Activated T-cell treated with anti-CD3 and anti-CD28 coated beads, Interleukin-2, amount 50 U/mL, for 48 hours (primary cell): ENCODE measurements around the gene TNFRSF13B.
"Not testable (repeated sequence)": the region's sequence is repeated elsewhere in the genome, so short reads cannot be mapped to it uniquely, and the experiment has no call there.

Source experiments
- DNase-seq, 2 experiments: peaks; one replicate each; pipeline ENCODE4 v3.0.0-alpha.2; 2020

Gene TNFRSF13B

DNA sequence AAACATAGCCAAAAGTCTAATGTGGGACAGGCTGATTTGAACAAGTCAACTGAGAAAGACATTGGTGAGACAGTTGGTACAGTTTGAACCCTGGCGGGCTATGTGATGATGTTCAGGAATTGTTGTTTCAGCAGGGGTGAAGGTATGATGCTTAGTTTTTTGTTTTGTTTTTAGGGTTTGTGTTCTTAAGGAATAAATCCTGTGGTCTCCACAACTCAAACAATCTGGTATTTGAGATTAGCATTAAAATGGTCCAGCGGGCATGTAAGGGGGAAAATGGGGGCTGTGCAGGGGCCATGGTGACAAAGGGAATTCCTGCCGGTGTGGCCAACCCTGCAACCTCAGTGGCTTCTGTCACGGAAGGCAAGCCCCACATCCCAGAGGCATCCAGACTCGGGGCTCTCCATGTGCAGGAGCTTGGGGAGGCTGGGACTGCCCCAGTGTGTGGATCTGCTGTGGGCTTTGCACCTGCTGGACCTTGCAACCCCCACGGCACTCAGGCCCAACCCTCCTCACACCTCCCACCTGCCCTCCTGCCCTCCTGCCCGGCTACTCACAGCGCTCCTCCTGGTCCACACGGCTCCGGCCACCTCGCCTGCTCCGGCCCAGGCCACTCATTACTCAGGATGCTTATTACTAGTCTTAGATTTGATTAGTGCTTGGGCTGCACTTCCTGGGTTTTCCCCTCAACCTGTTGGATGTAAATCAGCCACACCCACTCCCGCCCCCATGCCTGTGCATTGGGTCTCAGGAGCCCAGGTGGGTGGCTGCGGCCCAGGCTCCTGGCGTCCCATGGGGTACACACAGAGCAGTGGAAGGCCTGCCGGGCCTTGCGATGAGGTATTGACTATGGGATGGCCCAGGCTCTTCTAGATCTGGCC is at the start of gene TNFRSF13B:
TNFRSF13B (minus strand) TSS at position 661 of the 881 bp plus-strand sequence; CDS start at position 618, 43 bp downstream.
- no peak for DNase-seq

DNA sequence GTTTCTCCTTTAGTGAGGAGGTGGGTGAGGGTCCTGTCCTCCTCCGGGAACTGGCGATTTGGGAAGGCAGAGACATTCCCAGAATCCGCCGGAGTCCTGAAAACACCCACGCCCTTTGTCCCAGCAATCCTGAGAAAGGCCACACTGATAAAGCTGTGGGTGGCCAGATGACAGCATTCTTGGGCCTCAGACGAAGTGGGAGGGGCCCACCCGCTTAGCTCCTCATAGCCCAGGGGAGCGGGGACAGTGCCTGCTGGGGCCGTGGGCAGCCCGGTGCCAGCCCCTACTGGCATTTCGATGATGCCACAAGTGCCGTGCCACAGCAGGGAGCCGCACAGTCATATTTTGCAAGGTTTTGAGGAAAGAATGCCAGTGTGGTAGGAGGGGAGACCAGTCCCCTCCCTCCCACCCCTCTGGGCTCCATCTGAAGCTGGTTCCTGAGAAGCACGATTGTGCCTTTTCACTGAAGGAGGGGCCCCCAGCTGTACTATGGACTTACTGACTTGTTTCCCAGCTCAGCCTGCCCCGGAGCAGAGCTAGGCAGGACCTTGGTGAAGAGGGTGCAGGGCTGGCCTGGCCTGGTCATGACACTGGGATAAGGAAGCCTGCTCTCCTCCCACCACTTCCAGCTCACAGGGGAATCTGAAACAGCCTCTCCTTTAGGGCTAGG is 49.4 kb upstream of the TNFRSF13B start:
- DNase-seq, result no peak

DNA sequence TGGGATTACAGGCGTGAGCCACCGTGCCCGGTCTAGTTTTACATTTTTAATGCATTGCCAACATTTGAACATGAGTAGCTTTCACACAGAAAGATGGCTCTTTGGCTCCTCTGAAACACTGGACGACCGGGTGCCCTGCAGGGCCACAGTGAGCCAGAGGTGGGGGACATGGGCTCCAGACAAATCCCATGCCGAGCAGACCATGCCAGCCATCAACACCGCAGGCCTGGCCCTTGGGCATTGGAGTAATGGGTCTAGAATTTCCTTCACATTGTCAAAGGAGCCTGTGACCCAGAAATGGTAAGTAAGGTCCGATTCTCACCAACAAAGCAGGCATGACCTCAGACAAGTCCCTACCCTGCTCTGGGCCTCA is 48.9 kb upstream of the TNFRSF13B start:
- DNase-seq, result no peak

DNA sequence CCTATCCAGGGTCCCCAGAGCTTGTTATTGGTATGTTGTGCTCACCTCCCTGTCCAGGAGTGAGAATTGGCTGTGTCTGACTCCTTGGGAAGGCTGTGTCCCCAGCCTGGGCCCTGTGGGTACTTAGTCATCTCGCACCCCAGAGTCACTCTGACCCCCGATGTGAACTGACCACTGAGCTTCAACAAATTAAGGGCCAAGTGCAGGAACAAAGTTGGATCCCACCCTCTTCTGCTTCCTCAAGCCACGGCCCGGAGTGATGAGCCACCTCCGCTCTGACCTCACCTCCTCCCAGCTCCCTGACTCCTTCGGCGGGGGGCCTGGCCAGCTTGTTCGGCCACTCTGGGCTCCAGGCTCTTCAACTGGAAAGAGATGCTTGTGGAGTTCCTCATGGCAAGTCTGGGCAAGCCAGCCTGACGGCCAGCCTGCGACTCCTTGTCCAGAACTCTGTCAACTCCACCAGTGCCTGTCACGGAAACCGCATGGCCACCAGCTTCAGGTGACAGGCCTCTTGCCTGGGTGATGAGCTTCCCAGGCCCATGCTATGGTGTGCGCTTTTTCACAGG is 48.1 kb upstream of the TNFRSF13B start:
- no peak for DNase-seq

DNA sequence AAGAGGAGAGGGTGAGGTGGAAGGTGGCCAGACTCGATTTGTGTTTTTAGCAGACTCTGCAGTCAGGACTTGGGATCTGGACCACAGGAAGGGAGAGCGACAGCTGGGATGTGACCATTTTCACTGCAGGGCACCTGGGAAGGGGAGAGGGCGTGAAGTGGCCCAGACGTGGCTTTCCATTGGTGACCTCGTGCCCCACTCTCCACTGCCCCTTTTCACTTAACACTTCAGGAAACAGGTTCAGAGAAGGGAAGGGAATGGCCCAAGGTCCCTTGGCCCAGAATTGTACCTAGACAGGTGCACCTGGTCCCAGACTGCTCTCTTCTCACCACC is 47.5 kb upstream of the TNFRSF13B start:
- no peak for DNase-seq

DNA sequence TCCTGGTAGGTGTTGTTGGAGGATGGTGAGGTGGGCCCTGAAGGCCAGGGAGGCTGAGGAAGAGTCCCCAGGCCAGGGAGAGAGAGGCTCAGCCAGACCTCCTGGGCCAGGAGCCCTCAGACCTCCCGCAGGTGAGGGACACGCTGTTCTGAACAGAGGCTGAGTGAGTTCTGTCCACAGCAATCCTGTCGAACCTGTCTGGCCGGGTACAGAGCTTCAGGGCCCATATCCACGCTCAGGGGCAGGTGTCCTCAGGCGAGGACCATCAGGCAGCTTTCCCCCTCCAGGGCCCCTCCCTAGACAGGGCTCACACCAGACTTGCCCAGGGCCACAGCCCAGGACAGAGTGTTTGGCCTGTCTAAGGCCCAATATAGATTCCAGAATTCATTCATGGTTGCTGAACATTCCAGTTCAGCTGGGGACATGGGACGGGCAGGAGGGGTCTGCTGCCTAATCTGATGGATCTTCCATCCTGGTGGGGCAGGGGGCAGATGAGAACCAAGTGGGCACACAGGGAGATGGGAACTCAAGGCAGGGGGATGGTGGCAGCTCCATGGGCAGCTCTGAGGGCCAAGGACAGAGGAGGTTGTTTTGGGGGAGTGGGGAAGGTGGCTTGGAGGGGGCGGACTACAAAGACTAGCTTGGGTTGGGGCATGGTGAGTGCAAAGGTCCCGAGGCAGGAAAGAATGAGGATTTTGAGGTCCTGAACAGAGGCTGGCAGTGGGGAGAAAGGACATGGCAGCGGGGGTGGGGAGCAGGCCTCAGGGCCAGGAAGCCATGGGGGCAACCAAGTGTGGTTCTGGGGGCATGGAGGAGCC is 46.9 kb upstream of the TNFRSF13B start:
- DNase-seq, result no peak

DNA sequence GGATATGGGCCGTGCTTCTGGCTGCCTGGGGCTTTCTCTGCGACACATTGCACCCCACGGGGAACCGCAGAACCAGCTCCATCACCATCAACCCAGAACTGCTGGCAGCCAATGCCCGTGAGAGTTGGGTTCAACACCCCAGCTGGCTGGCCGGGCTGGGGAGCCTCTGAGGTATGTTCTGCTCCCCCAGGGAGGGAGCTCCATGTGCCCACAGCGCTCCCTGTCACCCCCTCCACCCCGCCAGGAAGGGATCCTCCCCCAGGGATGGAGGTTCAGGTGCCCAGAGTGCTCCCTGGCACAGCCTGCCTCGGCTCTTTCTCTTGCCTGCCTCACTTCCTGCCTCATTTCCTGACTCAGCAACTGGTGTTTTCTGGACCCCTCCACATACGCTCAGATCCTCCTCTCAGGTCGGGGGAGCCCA is 46.1 kb upstream of the TNFRSF13B start:
- no peak for DNase-seq

DNA sequence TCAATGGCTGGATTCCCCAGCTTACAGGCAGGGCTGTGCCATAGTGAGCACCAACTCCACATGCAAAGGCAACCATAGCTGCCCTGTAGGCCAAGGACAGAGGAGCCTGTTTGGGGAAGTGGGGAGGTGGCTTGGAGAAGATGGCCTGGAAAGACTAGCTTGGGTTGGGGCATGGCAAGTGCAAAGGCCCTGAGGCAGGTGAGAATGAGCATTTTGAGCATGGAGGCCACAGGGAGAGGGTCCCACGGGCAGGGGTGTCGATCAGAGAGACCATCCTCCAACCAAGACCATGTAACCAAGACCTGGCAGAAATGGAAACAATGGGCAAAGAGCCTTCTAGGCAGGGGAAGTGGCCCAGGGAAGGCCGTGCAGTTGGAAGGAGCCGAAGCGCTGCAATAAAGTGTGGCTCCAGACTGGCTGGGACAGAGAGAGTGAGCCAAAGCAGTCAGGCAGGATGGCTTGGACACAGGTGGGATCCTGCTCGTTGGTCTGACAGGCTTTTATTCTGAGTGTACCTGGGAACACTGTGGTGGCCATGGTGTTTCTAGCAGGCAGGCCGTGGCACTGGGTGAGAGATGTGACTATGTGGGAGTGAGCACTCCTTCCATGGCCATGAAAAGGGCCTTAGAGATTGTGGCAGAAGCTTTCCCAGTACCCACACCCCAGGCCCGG is 45.6 kb upstream of the TNFRSF13B start:
- DNase-seq, result no peak

DNA sequence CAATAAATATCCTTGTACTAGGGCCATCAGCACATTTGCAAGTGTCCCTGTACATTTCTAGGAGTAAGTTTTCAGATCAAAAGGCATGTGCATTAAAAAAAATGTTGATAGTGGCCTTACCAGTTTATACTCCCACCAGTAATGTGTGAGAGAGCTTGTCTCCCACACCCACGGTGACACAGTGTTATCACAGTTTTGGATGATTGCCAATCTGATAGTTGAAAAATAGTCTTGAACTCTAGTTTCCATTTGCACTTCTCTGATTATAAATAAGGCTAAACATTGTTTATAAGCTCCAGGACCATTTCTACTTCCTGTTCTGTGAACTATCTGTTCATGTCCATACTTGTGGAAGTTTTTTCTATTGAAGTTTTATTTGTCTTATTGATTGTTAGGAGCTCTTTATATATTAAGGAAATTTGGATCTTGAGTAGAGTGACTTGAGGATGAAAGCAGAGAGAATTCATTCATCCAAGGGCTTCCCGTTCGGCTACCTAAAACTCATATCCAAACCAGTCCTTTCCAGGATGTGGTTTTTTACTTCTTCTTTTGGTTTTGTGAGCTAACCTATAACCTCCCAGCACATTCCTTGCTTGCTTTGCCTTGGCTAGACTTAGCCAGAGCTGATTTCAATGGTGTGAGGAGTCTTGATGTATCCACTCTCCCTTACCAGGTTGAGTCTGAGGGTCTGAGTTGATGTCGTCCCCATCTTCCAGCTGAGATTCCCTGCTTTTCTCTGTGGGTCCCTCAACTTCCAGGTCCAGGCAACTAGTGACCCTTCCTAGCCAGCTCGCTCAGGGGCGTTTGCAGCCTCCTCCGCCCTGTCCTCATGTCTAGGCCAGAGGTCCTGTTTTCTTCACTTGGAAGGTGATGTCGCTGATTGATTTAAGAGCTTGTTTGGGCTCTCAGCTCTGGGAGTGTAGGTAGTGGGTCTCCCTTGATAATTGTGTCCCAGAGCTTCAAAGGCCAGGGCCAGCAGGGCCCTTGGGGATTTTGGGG is 44.6 kb upstream of the TNFRSF13B start:
- DNase-seq, result not testable (repeated sequence)

DNA sequence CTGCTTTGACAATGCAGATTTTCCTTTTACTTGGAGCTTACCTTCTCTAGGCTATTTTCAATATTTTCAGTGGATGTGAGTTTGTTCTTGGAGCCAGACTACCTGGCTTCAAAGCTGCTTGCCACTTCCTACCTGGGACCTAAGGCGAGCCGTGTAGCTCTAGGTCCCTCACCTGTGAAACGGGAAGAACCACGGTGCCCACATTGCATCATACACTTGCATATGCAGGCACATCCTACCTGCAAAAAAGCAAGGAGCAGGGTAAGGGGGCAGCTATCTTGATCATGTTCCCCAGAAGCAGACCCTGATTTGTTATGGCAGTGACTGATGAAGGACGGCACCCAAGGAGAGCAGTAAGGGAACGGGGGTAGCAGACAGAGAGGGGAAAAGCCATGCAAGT is 43.3 kb upstream of the TNFRSF13B start:
- no peak for DNase-seq

DNA sequence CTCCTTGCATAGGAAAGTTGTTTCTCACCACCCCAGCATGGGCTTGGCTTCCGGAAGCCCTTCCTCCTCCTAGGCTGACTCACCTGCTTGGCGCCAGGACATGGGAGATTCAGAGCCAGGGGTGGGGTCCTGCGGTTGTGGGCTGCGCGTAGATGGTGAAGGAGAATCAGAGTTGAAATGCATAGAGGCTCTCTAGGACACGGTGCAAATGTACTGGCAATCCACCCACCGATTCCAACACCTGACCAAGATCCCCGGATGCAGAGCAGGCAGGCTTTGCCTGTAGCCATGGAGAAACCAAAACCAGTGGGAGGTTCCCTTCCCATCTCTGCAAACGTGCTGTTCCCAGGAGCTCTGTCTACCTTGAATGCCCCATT is 42.8 kb upstream of the TNFRSF13B start:
- DNase-seq, result not testable (repeated sequence)

DNA sequence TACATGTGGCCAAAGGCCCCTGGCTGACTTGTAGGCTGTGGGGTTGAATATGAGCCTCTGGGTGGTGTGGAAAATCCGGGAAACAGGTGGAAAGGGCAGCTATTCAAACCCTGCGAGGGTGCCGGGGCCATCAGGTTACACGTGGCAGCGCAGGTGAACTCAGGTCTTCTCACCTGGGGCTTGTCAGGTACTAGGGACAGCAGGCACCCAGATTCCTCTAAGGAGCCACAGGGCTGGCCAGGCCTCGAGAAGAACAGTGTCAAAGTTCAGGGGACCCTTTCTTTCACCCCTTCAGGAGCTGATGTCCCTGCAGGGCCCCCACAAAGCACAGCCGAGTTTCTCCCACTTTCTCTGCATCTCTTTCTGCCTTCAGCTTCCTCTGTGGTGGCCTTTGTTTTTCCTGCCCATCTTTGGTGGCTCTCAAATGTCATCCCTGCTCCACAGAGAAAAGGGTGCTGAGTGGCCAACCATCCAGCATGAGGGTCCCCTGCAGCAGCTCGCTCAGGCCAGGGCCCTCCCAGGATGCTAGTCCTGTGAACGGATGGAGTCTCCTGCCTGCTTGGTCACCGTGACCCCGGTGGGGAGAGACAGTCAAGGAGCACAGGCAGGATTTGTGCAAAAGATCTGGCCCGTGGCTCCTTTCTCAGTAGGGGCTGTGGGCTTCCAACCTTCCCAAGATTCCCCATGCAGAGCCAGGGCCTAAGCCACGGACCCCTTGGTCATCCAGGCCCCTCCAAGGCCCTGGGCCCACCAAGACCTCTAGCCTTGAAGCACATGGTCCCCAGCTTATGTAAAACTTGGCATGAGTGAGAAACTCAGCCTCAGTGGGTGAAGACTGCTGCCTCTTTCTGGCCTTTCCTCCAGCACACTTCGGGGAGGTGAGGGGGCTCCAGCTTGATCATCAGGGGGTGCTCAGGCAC is 42.2 kb upstream of the TNFRSF13B start:
- not testable (repeated sequence) for DNase-seq

DNA sequence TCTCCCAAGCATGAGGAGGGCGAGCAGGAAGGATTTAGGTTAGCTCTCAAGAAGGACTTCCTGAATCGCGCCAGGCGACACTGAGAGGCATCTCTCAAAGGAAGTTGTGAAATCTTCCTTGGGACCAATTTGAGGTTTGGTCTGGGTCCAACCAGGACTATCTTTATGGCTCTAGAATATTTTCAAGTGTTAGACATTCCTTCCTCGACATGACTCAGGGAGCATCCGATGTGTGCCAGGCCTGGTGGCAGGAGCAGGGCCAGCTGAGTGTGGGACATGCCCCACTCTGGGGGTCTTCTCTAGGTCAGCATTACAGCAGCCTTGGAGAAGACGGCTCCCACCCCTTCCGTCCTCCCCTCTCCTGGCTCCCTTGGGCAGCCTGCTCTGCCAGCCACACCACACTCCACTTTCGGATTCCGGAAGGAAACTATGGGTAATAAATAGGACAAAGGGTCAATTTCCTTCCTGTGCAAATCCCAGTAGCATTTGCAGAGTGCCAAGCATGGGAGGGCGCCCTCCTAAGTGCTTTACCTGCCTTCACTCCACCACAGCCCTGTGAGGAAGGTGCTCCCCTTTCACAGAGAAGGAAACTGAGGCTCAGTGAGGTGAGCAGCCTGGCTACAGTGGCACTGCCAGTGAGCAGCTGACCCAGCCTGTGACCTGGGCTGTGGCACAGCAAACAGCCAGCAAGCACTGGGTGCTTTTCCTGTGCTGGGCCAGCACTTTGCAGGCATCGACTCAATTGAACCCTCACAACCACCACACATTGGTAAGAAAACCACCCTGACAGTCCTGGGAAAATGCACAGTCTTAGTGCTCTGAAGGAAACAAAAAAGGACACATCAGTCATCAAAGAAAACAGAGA is 39.4 kb upstream of the TNFRSF13B start:
- DNase-seq, result not testable (repeated sequence)

DNA sequence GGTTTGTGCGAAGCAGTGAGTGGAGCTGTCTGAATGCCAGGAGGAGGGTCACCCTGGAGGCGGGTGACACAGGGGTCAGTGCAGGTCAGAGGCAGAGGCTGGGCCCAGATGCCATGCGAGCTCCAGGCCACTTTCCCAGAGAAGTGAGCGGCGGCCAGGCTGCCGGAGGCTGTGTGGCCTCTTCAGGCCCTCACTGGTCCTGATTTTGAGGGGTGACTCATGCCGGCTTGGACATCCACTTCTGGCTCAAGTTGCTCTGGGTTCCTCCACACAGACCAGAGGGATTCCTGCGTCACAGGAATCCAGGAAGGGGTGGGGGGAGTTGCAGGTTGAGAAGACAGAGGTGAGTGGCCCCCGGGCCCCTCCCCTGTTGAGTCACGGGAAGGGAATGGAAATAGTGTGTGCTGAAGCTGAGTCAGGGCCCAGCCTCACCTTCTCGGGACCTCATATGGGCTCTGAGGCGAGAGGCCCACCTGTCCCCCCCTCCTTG is 38.7 kb upstream of the TNFRSF13B start:
- not testable (repeated sequence) for DNase-seq

DNA sequence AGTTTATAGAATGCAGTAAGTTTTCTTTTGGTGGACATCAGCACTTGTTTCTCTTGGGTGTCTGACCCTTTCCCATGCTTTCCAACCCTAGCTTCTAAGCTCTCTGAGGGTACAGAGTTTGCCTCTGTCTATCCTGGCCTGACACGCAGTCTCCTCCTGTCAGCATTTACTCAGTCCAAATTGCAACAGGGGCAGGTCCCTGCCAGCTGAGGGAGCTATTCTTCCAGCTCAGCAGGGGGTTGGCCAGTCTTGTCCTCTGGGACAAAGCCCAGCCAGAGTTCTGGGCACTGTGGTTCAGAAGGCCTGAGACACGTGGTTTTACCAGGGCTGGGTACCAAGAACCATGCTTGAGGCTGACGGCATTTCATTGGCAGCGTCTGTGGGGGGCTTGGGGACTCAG is 38.1 kb upstream of the TNFRSF13B start:
- DNase-seq, result not testable (repeated sequence)

DNA sequence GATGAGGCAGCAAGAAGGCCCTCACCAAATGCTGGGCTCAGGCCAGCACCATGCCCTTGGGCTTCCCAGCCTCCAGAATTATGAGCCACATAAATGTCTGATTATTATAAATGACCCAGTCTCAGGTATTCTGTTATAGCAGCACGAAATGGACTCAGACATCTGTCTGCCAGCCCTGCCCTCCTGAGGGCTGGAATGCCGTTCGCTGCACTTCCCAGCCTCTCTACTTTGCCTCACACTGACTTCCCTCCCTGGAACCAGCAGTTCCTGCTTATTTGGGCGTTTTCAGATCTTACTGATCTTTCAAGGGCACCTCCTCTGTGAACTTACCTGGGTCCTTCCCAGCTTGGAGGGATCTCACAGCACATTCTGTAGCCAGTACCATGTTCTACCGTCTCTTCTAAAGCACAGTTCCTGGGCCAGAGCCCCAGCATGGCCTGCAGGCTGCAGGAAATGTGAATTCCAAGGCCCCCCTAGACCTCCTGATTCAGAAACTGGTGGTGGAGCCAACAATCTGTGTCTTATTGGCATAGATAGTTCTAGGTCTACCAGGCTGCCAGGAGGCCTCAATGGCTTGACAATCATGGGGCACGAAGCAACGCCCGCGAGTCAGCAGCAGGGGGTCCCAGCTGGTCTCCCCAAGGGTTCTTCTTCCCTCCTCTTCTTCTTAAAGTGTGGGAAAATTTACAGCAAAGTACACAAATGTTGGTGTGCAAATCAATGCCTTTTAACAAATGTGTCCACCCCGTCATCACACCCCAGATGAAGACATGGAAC is 36.9 kb upstream of the TNFRSF13B start:
- not testable (repeated sequence) for DNase-seq

DNA sequence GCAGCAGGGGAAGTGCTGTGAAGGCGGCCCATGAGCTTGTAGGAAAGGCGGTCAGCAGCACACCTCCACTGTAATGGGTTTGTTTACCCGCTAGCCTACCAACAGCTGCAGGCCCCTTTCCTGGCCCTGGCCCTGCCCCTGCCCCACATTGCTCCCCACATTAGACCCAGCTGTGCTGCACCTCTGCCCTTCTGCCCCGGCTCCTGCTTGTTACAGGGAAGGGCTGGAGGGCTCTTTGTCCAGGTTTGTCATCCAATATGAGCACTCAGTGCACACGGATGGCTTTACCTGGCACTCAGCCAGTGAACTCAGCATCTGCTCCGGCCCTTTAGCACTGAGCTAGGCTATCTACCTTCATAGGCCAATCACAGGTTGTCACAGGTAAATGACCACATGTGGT is 36.0 kb upstream of the TNFRSF13B start:
- DNase-seq, result not testable (repeated sequence)

DNA sequence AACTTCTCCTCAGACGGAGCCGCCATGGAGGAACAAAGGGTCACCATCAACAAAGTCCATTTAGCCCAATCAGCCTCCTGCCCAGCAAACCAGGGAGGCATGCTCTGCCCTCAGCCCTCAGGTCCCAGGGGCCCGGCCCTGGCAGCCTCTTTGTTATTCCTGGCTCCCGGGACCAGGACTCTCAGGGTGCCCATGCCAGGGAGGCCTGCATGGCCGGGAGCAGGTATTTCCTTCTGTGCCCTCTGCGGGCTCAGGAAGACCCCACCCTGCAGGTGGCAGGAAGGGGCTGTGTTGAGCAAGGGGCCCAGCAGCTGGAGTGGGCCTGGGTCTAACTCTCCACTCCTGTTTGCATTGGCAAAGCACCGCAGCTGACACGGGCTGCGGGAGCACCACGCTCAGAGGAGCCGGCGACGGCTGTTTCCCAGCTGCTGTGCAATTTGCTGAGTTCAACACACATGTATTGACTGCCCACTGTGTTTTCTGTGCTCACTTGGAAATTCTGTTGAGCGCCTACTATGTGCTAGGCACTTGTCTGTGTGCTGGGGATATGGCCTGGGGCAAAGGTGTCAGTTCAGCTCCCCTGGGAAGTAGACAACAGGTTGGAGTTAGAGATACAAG is 33.2 kb upstream of the TNFRSF13B start:
- DNase-seq, result not testable (repeated sequence)
